Nephron (organoid): Measurements from ENCODE around the gene PDE4B.

Experiments used
- H3K27ac Mint-ChIP-seq, 3 experiments: 2 replicates each; pipeline ENCODE4 v1.8.0; 2020; ENCODE audit warnings: mixed read lengths in 3 of 3, mild to moderate bottlenecking in 2 of 3, moderate library complexity in 1 of 3
- H3K27me3 Mint-ChIP-seq: 2 replicates; pipeline ENCODE4 v1.8.0; 2021; ENCODE audit warnings: low read depth, mild to moderate bottlenecking, moderate library complexity, mixed read lengths
- H3K36me3 Mint-ChIP-seq: 2 replicates; pipeline ENCODE4 v1.8.0; 2020; ENCODE audit warnings: low read depth, mixed read lengths
- H3K4me1 Mint-ChIP-seq: 2 replicates; pipeline ENCODE4 v1.8.0; 2020; ENCODE audit warnings: mixed read lengths
- H3K4me3 Mint-ChIP-seq, 3 experiments: 2 replicates each; pipeline ENCODE4 v1.8.0; 2020; ENCODE audit warnings: mild to moderate bottlenecking in 3 of 3, mixed read lengths in 3 of 3, moderate library complexity in 2 of 3
- H3K9me3 Mint-ChIP-seq: 2 replicates; pipeline ENCODE4 v1.8.0; 2020; ENCODE audit warnings: mixed read lengths
- CTCF ChIP-seq, 3 experiments: fragments of 200-600 bp; sonication (generic); IDR thresholded peaks; one replicate each; pipeline ENCODE4 v1.5.0; 2021; ENCODE audit warnings: antibody characterized with exemption in 3 of 3; ENCODE audit not compliant: unreplicated experiment in 3 of 3

The PDE4B gene

GRCh38 chr1:66422804-66423203 is 630.1 kb downstream of the PDE4B start:
- H3K4me3 Mint-ChIP-seq, result no peak overlapping the region
- no peak overlapping the region for H3K27ac Mint-ChIP-seq
- H3K27me3 Mint-ChIP-seq, result no peaks in the 10 kb centered on the region
- no peaks in the 10 kb centered on the region for H3K36me3 Mint-ChIP-seq
- H3K9me3 Mint-ChIP-seq, result peaks cover 20% of the 10 kb centered on the region
- H3K4me1 Mint-ChIP-seq, result no peaks in the 10 kb centered on the region
- TF ChIP-seq CTCF (IDR thresholded peaks at IDR 0.05; ENCODE audit: unreplicated experiment in 3 of 3), result no peak
